GM23248 (cell line): ENCODE measurements around the gene TSPAN2. TPM values are rescaled to one million over a fixed set of nuclear protein-coding genes. Genes with fewer than 3 reads are reported as not detected.
A peak's percentile ranks its signal among the peaks of the same experiment; 100 is the strongest.

Experiments used
- DNase-seq: peaks from one replicate; pipeline ENCODE4 v3.0.0-alpha.2; 2015
- H2AFZ ChIP-seq: fragments of 200-600 bp; sonication (generic); 2 replicates; pipeline ENCODE4 v1.6.1; 2016; ENCODE audit warnings: antibody characterized with exemption
- H3F3A ChIP-seq: fragments of 200-600 bp; sonication (generic); 2 replicates; pipeline ENCODE4 v1.6.1; 2016; ENCODE audit warnings: mild to moderate bottlenecking, antibody characterized with exemption, mixed run types; ENCODE audit not compliant: insufficient read depth
- H3K27ac ChIP-seq: fragments of 200-600 bp; sonication (generic); 2 replicates; pipeline ENCODE4 v1.5.1; 2016; ENCODE audit warnings: mild to moderate bottlenecking
- H3K27me3 ChIP-seq: fragments of 200-600 bp; sonication (generic); replicated peaks from 2 replicates; pipeline ENCODE4 v1.6.1; 2016; ENCODE audit warnings: mild to moderate bottlenecking; ENCODE audit not compliant: insufficient read depth
- H3K36me3 ChIP-seq: fragments of 200-600 bp; sonication (generic); 2 replicates; pipeline ENCODE4 v1.6.1; 2016; ENCODE audit warnings: low read depth, mild to moderate bottlenecking
- H3K4me1 ChIP-seq: fragments of 200-600 bp; sonication (generic); 2 replicates; pipeline ENCODE4 v1.6.1; 2016; ENCODE audit warnings: mild to moderate bottlenecking; ENCODE audit not compliant: insufficient read depth
- H3K4me2 ChIP-seq: fragments of 200-600 bp; sonication (generic); one replicate; pipeline ENCODE4 v1.6.1; 2016; ENCODE audit warnings: mild to moderate bottlenecking; ENCODE audit not compliant: unreplicated experiment
- H3K4me3 ChIP-seq: fragments of 200-600 bp; sonication (generic); 2 replicates; pipeline ENCODE4 v1.5.1; 2016; ENCODE audit warnings: mild to moderate bottlenecking
- H3K79me2 ChIP-seq: fragments of 200-600 bp; sonication (generic); 2 replicates; pipeline ENCODE4 v1.6.1; 2016; ENCODE audit warnings: mild to moderate bottlenecking; ENCODE audit not compliant: insufficient read depth
- H3K9ac ChIP-seq: fragments of 200-600 bp; sonication (generic); 2 replicates; pipeline ENCODE4 v1.6.1; 2016; ENCODE audit warnings: mild to moderate bottlenecking
- H3K9me2 ChIP-seq: fragments of 200-600 bp; sonication (generic); 2 replicates; pipeline ENCODE4 v1.6.1; 2016; ENCODE audit warnings: mixed run types, mild to moderate bottlenecking, moderate library complexity; ENCODE audit not compliant: insufficient read depth
- H3K9me3 ChIP-seq: fragments of 200-600 bp; sonication (generic); one replicate; pipeline ENCODE4 v1.6.1; 2017; ENCODE audit warnings: low read depth
- H4K20me1 ChIP-seq: fragments of 200-600 bp; sonication (generic); 2 replicates; pipeline ENCODE4 v1.6.0; 2016; ENCODE audit not compliant: insufficient read depth
- EZH2 ChIP-seq: fragments of 200-600 bp; sonication (generic); IDR thresholded peaks from 2 replicates; pipeline ENCODE4 v1.6.1; 2018; ENCODE audit warnings: antibody characterized with exemption, mild to moderate bottlenecking; ENCODE audit not compliant: insufficient read depth, poor library complexity, severe bottlenecking
- EZH2phosphoT487 ChIP-seq: fragments of 200-600 bp; sonication (generic); IDR thresholded peaks from 2 replicates; pipeline ENCODE4 v1.6.1; 2018; ENCODE audit warnings: antibody characterized with exemption, moderate library complexity, mild to moderate bottlenecking, low read depth; ENCODE audit not compliant: insufficient read depth
- WGBS, 2 experiments: methylation state at CpG; one replicate each; pipeline ENCODE4 v1.1.6; 2015 to 2017; ENCODE audit warnings: low lambda C conversion rate in 2 of 2, low coverage in 1 of 2; ENCODE audit errors: missing lambda C conversion rate in 2 of 2; 5-methylcytosine and 5-hydroxymethylcytosine counted together
- in situ Hi-C: fragments of 300-500 bp; cut with MboI; formaldehyde crosslinking; loops from 2 replicates; pipeline ENCODE4 v1.15.0; 2020
- polyA plus RNA-seq: library from polyadenylated mRNA; unstranded; fragments of >200 nt; fragmentation: Nextera tagmentation; extraction: Ambion mirVana; gene quantifications from 2 replicates; pipeline ENCODE4 v1.2.1, GENCODE V29; 2016
- total RNA-seq: library from RNA; depleted of rRNA; stranded (reverse); fragments of >200 nt; shearing (Covaris generic); gene quantifications from 2 replicates; pipeline ENCODE4 v1.2.3, GENCODE V29; 2014

The TSPAN2 gene
- total and polyA plus RNA-seq, 2 experiments from 2014 or later: 2.7 to 10.1 TPM

- Histone ChIP-seq H3K27ac (peak overlapping the region; percentile 96), H3K9me3 (no peaks in the 10 kb centered on the region), H3K79me2 (no peaks in the 10 kb centered on the region), H3K4me2 (no peak overlapping the region), H3K4me3 (no peak overlapping the region), H3F3A (peaks cover 33% of the 10 kb centered on the region), H4K20me1 (no peaks in the 10 kb centered on the region), H3K9me2 (no peaks in the 10 kb centered on the region), H3K36me3 (no peaks in the 10 kb centered on the region), H3K9ac (no peak overlapping the region), H3K4me1 (peaks cover 44% of the 10 kb centered on the region), H2AFZ (no peak overlapping the region), H3K27me3 (no peaks in the 10 kb centered on the region)
- in situ Hi-C loops: no loop called here
- no peak for DNase-seq
- TF ChIP-seq EZH2 (no peak), EZH2phosphoT487 (no peak)
These were observed 47.4 kb upstream of the TSPAN2 start for GRCh38 chr1:115136706-115137105.

DNA sequence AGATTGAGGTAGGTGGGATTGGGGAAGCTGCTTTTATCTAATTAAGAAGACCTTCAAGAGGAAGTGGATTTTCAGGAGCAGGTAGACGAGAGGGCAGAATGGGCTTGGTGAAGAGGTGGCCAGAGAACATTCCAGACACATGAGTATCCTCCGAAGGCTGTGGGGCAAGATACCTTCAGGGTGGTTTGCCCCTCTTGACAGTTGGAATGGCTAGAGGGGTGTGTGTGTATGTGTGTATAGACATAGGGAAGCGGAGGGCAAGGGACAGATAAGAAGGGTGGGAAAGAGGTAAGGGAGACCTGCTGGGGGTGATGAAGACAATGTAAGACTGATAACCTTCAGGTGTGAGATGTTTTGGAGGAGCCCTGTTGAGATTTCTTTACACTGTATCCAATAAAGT lies 46.8 kb upstream of the TSPAN2 start:
- H3K4me1 ChIP-seq: peaks cover 44% of the 10 kb centered on the region
- TF ChIP-seq EZH2phosphoT487: no peak
- TF ChIP-seq EZH2: no peak
- in situ Hi-C loops: no loop called here
- H3K9me2 ChIP-seq: no peaks in the 10 kb centered on the region
- no peak overlapping the region for H2AFZ ChIP-seq
- H3K27ac ChIP-seq: peak overlapping the region; percentile 96
- 59 to 60% methylated on average over 3 of the region's 3 CpGs for WGBS, 2 experiments
- no peaks in the 10 kb centered on the region for H3K27me3 ChIP-seq
- no peaks in the 10 kb centered on the region for H3K79me2 ChIP-seq
- peak; percentile 44 for DNase-seq
- H3K9me3 ChIP-seq: no peaks in the 10 kb centered on the region
- H3K36me3 ChIP-seq: no peaks in the 10 kb centered on the region
- H3F3A ChIP-seq: peaks cover 33% of the 10 kb centered on the region
- H3K9ac ChIP-seq: peak overlapping the region; percentile 72; the same call in 1 of the 2 replicates
- no peak overlapping the region for H3K4me3 ChIP-seq
- H3K4me2 ChIP-seq: peak overlapping the region; percentile 57
- H4K20me1 ChIP-seq: no peaks in the 10 kb centered on the region

- no peaks in the 10 kb centered on the region for H3K36me3 ChIP-seq
- peak overlapping the region; percentile 96 for H3K27ac ChIP-seq
- H2AFZ ChIP-seq: no peak overlapping the region
- H3K9me3 ChIP-seq: no peaks in the 10 kb centered on the region
- H3K9ac ChIP-seq: peak overlapping the region; percentile 72
- H3K4me2 ChIP-seq: peak overlapping the region; percentile 57
- H3K4me3 ChIP-seq: peak overlapping the region; percentile 12; the same call in 1 of the 2 replicates
- H3K4me1 ChIP-seq: peaks cover 45% of the 10 kb centered on the region
- H3K27me3 ChIP-seq: no peaks in the 10 kb centered on the region
- H3F3A ChIP-seq: peaks cover 33% of the 10 kb centered on the region
- no peaks in the 10 kb centered on the region for H3K79me2 ChIP-seq
- peak; percentile 83 for DNase-seq
- H4K20me1 ChIP-seq: no peaks in the 10 kb centered on the region
- 28 to 31% methylated on average over 5 of the region's 5 CpGs for WGBS, 2 experiments
- TF ChIP-seq EZH2 (no peak), EZH2phosphoT487 (no peak)
- no peaks in the 10 kb centered on the region for H3K9me2 ChIP-seq
- in situ Hi-C loops: no loop called here
These were observed 46.4 kb upstream of the TSPAN2 start for GRCh38 chr1:115135681-115136080.

- no peaks in the 10 kb centered on the region for H3K79me2 ChIP-seq
- DNase-seq: peak; percentile 94
- peak overlapping the region; percentile 27; the same call in 1 of the 2 replicates for H2AFZ ChIP-seq
- H3K36me3 ChIP-seq: no peaks in the 10 kb centered on the region
- H4K20me1 ChIP-seq: no peaks in the 10 kb centered on the region
- peaks cover 33% of the 10 kb centered on the region for H3F3A ChIP-seq
- no peaks in the 10 kb centered on the region for H3K9me3 ChIP-seq
- no peak for TF ChIP-seq EZH2
- no peak for TF ChIP-seq EZH2phosphoT487
- in situ Hi-C loops: no loop called here
- peak overlapping the region; percentile 62 for H3K4me2 ChIP-seq
- H3K27ac ChIP-seq: peak overlapping the region; percentile 96
- peak overlapping the region; percentile 72 for H3K9ac ChIP-seq
- peaks cover 48% of the 10 kb centered on the region for H3K4me1 ChIP-seq
- no peaks in the 10 kb centered on the region for H3K27me3 ChIP-seq
- peak overlapping the region; percentile 17; the same call in 1 of the 2 replicates for H3K4me3 ChIP-seq
- WGBS, 2 experiments: 24 to 26% methylated on average over 10 of the region's 10 CpGs
- H3K9me2 ChIP-seq: no peaks in the 10 kb centered on the region
These were observed 45.7 kb upstream of the TSPAN2 start for GRCh38 chr1:115134850-115135480.
